ENCODE results near the gene TM2D1. TPM values are rescaled to one million over a fixed set of nuclear protein-coding genes. Genes with fewer than 3 reads are reported as not detected.
A peak's percentile ranks its signal among the peaks of the same experiment; 100 is the strongest.

The TM2D1 gene
- total RNA-seq, 1 donor from 2014 or later, result 41.0 TPM

GRCh38 chr1:61641578-61642336 lies 83.2 kb downstream of the TM2D1 start:
- DNase-seq (peak; percentile 83), ATAC-seq (peak; percentile 93)
- H3K27me3 ChIP-seq, result no peaks in the 10 kb centered on the region
- H3K27ac ChIP-seq, result peak overlapping the region; percentile 74
- intact Hi-C loops (cut with DNase I), result no loop called here
- peaks cover 14% of the 10 kb centered on the region for H3K4me1 ChIP-seq
- no peaks in the 10 kb centered on the region for H3K9me3 ChIP-seq
- H3K4me3 ChIP-seq, result peak overlapping the region; percentile 28
- no peaks in the 10 kb centered on the region for H3K36me3 ChIP-seq
- TF ChIP-seq CTCF (IDR thresholded peaks at IDR 0.05), result peak; percentile 77

- ATAC-seq, result peak; percentile 64
Measured at GRCh38 chr1:61640531-61641530, 84.1 kb downstream of the TM2D1 start.

GRCh38 chr1:61639608-61640336 lies 85.2 kb downstream of the TM2D1 start:
- H3K36me3 ChIP-seq, result no peaks in the 10 kb centered on the region
- intact Hi-C loops (cut with DNase I), result no loop called here
- no peak for ATAC-seq
- peaks cover 14% of the 10 kb centered on the region for H3K4me1 ChIP-seq
- TF ChIP-seq CTCF (IDR thresholded peaks at IDR 0.05), result no peak
- no peaks in the 10 kb centered on the region for H3K9me3 ChIP-seq
- H3K27me3 ChIP-seq, result no peaks in the 10 kb centered on the region
- H3K27ac ChIP-seq, result peak overlapping the region; percentile 78
- no peak overlapping the region for H3K4me3 ChIP-seq
- DNase-seq, result no peak

More at GRCh38 chr1:61640531-61641530, 84.1 kb downstream of the TM2D1 start:
- DNase-seq, result no peak
- intact Hi-C loops (cut with DNase I), result no loop called here
- Histone ChIP-seq H3K9me3 (no peaks in the 10 kb centered on the region), H3K27ac (peak overlapping the region; percentile 74), H3K4me1 (peaks cover 14% of the 10 kb centered on the region), H3K4me3 (peak overlapping the region; percentile 28), H3K36me3 (no peaks in the 10 kb centered on the region), H3K27me3 (no peaks in the 10 kb centered on the region)
- no peak for TF ChIP-seq CTCF (IDR thresholded peaks at IDR 0.05)

GRCh38 chr1:61638911-61639605 lies 85.9 kb downstream of the TM2D1 start:
- Histone ChIP-seq H3K9me3 (no peaks in the 10 kb centered on the region), H3K4me3 (no peak overlapping the region), H3K4me1 (peaks cover 14% of the 10 kb centered on the region), H3K27me3 (no peaks in the 10 kb centered on the region), H3K36me3 (no peaks in the 10 kb centered on the region), H3K27ac (peak overlapping the region; percentile 78)
- no peak for DNase-seq
- TF ChIP-seq CTCF (IDR thresholded peaks at IDR 0.05), result no peak
- ATAC-seq, result no peak
- intact Hi-C loops (cut with DNase I), result no loop called here

- Histone ChIP-seq H3K4me3 (no peak overlapping the region), H3K27me3 (no peaks in the 10 kb centered on the region), H3K4me1 (peaks cover 14% of the 10 kb centered on the region), H3K27ac (peak overlapping the region; percentile 43), H3K36me3 (no peaks in the 10 kb centered on the region), H3K9me3 (no peaks in the 10 kb centered on the region)
- intact Hi-C loops (cut with DNase I), result no loop called here
- TF ChIP-seq CTCF (IDR thresholded peaks at IDR 0.05), result no peak
- peak; percentile 40 for ATAC-seq
- no peak for DNase-seq
Measured at GRCh38 chr1:61638296-61638695, 86.6 kb downstream of the TM2D1 start.
